ENCODE results near the gene ERP27. TPM values are rescaled to one million over a fixed set of nuclear protein-coding genes. Genes with fewer than 3 reads are reported as not detected.

ERP27 gene
- total RNA-seq, 2 donors from 2014 or later = 9.9 to 14.9 TPM

DNA sequence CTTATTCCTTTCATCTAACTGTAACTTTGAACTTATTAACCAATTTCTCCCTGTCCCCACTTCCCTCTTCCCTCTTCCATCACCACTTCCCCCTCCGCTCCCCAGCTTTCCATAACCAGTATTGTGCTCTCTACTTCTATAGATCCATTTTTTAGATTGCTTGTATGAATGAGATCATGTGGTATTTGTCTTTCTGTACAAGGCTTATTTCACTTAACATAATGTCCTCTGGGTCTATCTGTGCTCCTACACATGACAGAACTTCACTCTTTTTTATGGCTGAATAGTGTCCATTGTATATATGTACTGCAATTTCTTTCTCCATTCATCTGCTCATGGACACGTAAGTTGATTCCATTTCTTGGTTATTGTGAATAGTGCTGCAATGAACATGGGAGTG, 14.4 kb downstream of the ERP27 start:
- H3K27ac Mint-ChIP-seq = no peak overlapping the region
- DNase-seq (no peak), ATAC-seq (no peak)
- H3K4me1 Mint-ChIP-seq = peaks cover 21% of the 10 kb centered on the region
- H3K27me3 Mint-ChIP-seq = no peaks in the 10 kb centered on the region
- H3K4me3 Mint-ChIP-seq = no peak overlapping the region
- peaks cover 17% of the 10 kb centered on the region for H3K36me3 Mint-ChIP-seq (ENCODE audit: low read depth)
- H3K9me3 ChIP-seq (ENCODE audit: control insufficient read depth, low read length, poor library complexity, severe bottlenecking) = no peaks in the 10 kb centered on the region

DNA sequence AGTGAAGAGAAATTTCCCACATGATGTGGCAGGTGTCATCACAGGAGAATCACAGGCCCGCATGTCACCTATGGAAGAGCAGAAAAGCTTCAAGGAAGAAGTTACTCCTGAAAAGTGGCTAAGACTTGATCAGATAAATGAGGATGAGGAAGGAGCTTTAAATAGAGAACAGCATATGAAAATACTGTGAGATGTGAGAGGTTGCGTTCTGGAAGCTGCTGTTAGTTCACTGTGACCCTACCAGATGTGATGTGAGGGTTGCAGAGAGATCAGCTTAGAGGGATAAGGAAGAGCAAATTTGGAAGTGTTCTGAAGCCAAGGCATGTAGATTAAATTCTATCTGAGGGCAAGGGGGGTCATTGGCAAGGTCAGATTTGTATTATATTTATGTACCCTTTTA, 17.1 kb downstream of the ERP27 start:
- H3K27me3 Mint-ChIP-seq = no peaks in the 10 kb centered on the region
- peaks cover 16% of the 10 kb centered on the region for H3K4me1 Mint-ChIP-seq
- no peaks in the 10 kb centered on the region for H3K9me3 ChIP-seq (ENCODE audit: control insufficient read depth, low read length, poor library complexity, severe bottlenecking)
- H3K4me3 Mint-ChIP-seq = no peak overlapping the region
- DNase-seq (no peak), ATAC-seq (peak; percentile 30)
- H3K27ac Mint-ChIP-seq = peak overlapping the region; percentile 81
- H3K36me3 Mint-ChIP-seq (ENCODE audit: low read depth) = peaks cover 26% of the 10 kb centered on the region

DNA sequence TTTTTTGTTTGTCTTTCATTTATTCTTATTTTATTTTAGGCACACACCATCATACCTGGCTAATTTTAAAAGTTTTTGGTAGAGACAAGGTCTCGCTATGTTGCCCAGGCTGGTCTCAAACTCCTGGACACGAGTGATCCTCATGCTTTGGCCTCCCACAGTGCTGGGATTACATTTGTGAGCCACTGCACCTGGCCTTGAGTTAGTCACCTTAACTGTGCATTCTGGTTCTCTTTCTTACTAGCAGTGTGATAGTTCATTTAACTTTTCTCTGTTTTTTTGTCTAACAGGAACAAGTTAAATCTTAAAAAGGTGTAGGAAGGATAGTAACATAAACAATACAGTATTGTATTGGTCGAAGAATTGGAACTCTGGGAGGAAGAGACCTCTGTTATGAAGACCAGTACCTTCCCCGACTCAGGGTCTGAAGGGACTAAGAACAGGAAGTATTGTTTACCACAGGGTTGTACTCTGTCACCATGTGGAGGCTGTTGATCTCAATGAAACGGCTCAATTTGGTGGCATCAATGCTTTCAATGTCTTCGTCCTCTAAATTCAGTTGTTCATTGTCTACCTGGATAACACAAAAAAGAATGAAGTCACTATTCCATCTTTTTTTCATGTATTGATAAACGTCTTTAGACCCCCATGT, 17.7 kb downstream of the ERP27 start:
- Mint-ChIP-seq H3K27me3 (no peaks in the 10 kb centered on the region), H3K4me1 (peaks cover 16% of the 10 kb centered on the region), H3K4me3 (no peak overlapping the region), H3K36me3 (ENCODE audit: low read depth) (peaks cover 26% of the 10 kb centered on the region), H3K27ac (peak overlapping the region; percentile 81)
- ATAC-seq = peak; percentile 73
- no peaks in the 10 kb centered on the region for H3K9me3 ChIP-seq (ENCODE audit: control insufficient read depth, low read length, poor library complexity, severe bottlenecking)
- DNase-seq = no peak

DNA sequence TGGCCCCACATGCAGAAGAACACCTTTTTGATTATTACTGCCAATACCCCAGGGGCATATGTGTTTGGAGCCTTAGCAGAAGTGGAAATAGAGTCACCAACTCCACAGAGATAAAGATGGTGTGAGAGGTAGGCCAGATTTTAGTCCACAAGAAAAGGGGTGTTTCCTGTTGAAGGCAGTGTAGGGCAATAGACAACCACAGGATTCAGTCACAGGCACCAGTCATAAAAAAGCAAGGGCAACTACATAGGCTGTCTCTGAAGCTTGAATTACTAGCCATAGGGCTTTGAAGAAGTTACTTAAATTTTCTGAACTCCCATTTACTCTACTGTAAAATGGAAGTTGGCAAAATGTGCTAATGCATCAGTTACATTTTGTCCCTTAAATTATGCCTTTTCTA, 18.9 kb downstream of the ERP27 start:
- H3K27ac Mint-ChIP-seq = peak overlapping the region; percentile 81
- no peaks in the 10 kb centered on the region for H3K9me3 ChIP-seq (ENCODE audit: control insufficient read depth, low read length, poor library complexity, severe bottlenecking)
- H3K4me3 Mint-ChIP-seq = no peak overlapping the region
- peaks cover 18% of the 10 kb centered on the region for H3K4me1 Mint-ChIP-seq
- H3K27me3 Mint-ChIP-seq = no peaks in the 10 kb centered on the region
- DNase-seq (no peak), ATAC-seq (no peak)
- peaks cover 31% of the 10 kb centered on the region for H3K36me3 Mint-ChIP-seq (ENCODE audit: low read depth)

DNA sequence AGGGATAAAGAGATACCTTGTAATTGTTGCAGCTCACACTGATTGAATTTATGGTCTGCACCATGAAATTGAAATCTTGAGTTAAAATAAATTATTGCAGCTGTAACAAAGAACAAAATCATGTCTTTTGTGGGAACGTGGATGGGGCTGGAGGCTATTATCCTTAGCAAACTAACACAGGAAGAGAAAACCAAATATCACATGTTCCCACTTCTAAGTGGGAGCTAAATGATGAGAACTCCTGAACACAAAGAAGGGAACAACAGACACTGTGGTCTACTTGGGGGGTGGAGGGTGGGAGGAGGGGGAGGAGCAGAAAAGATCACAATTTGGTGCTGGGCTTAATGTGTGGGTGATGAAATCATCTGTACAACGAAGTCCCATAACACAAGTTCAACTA, 22.6 kb downstream of the ERP27 start:
- H3K36me3 Mint-ChIP-seq (ENCODE audit: low read depth) = peaks cover 36% of the 10 kb centered on the region
- H3K27ac Mint-ChIP-seq = no peak overlapping the region
- no peaks in the 10 kb centered on the region for H3K9me3 ChIP-seq (ENCODE audit: control insufficient read depth, low read length, poor library complexity, severe bottlenecking)
- DNase-seq = no peak
- peaks cover 11% of the 10 kb centered on the region for H3K4me1 Mint-ChIP-seq
- no peak for ATAC-seq
- H3K27me3 Mint-ChIP-seq = no peaks in the 10 kb centered on the region
- H3K4me3 Mint-ChIP-seq = no peak overlapping the region

DNA sequence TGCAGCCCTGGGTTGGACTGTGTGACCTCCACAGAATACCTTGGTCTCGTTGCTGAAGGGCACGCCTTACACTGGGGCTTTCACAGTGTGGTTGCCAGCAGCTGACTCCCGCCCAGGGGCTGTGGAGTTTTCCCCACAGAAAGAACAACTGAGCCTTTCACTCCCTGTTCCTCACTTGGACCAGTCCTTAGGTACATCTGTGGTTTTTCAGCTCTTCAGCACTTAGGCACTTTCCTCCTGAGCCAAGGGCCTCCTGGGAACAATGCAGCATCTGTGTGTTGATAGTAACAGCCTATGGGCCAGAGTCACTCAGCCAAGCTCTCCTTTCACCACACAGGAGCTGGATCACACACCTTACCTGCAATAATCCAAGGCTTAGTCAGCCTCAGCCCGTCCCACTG, 25.0 kb downstream of the ERP27 start:
- no peaks in the 10 kb centered on the region for H3K9me3 ChIP-seq (ENCODE audit: control insufficient read depth, low read length, poor library complexity, severe bottlenecking)
- Mint-ChIP-seq H3K27ac (no peak overlapping the region), H3K4me1 (peaks cover 10% of the 10 kb centered on the region), H3K27me3 (no peaks in the 10 kb centered on the region), H3K36me3 (ENCODE audit: low read depth) (peaks cover 30% of the 10 kb centered on the region), H3K4me3 (no peak overlapping the region)
- ATAC-seq (no peak), DNase-seq (no peak)

DNA sequence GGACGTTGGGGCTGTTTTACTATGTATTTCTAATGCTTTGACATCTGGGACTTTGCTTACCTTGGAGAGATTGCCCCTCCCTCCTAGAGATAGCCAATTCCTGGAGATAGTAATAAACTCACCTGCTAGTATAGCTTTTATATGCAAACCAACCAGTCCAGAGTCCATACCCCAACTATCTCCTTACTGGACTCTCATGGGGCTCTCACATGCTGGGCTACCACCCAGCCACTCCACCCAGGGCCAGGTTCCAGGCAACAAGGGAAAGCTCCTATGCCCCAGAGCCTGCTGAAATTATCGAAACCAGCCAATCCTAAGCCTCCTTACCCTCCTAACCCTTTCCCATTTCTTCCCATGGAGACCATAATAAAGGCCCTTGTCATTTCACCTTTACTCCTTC, 27.2 kb downstream of the ERP27 start:
- Mint-ChIP-seq H3K27ac (peak overlapping the region; percentile 3), H3K36me3 (ENCODE audit: low read depth) (peaks cover 18% of the 10 kb centered on the region), H3K27me3 (no peaks in the 10 kb centered on the region), H3K4me3 (no peak overlapping the region), H3K4me1 (peaks cover 8% of the 10 kb centered on the region)
- no peak for ATAC-seq
- H3K9me3 ChIP-seq (ENCODE audit: control insufficient read depth, low read length, poor library complexity, severe bottlenecking) = no peaks in the 10 kb centered on the region
- DNase-seq = no peak

DNA sequence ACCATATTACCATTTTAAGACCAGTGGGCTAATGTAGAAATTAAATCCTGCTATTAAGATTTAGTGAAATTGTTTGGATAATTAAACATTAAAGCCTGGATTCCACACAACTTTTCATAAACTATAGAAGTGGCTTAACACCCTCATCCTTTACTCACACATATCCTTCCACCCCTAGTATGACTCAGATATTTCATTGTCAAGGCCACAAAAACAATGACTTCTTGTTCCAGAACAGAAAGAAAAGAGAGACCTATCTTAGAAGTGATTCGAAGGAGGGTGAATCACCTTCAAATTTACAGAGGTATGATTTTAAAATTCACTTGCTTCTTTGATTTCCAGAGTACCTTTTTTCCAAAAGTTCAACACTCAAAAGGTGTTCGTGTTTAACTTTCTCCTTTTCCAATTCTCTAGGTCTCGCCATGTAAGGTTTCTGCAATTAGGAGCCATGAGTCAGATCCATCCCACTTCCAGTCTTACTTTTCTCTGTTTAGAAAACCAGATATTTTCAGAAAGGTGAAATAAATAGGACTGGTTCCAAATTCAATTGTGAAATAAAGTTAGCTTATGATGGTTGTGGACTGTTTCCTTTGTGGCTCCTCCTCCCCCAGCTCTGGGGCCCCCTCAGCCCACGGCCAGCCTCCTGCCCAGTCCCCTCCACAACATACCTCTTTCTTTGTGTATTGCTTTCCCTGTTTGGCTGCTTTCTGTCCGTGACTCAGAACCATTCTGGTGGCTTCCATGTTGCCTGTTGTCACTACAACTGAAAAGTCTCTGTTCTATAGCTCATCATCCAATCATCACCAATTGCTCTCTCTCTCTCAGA, 28.0 kb downstream of the ERP27 start:
- no peaks in the 10 kb centered on the region for H3K27me3 Mint-ChIP-seq
- H3K9me3 ChIP-seq (ENCODE audit: control insufficient read depth, low read length, poor library complexity, severe bottlenecking) = no peaks in the 10 kb centered on the region
- no peak overlapping the region for H3K27ac Mint-ChIP-seq
- peaks cover 6% of the 10 kb centered on the region for H3K4me1 Mint-ChIP-seq
- no peak for ATAC-seq
- no peak overlapping the region for H3K4me3 Mint-ChIP-seq
- peaks cover 18% of the 10 kb centered on the region for H3K36me3 Mint-ChIP-seq (ENCODE audit: low read depth)
- DNase-seq = no peak

DNA sequence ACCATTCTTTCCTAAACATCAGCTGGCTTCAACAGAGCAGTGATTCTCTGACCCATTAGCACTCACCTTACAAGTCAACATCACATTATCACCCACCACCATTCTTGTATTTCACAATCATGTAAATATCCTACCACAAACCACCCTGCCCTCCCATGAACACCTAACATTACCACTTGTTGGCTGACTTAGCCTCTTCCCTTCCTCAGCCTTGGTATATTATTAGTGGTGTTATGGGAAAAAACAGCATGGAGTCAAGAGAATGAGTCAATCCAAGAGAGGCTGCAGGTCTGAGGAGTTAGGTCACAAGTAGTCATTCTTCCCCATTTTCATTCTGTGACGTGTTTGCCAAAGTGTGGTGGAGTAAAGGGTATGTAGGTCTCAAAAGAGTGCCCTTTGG, 30.4 kb downstream of the ERP27 start:
- H3K4me1 Mint-ChIP-seq = peaks cover 3% of the 10 kb centered on the region
- H3K9me3 ChIP-seq (ENCODE audit: control insufficient read depth, low read length, poor library complexity, severe bottlenecking) = no peaks in the 10 kb centered on the region
- no peak overlapping the region for H3K27ac Mint-ChIP-seq
- ATAC-seq (no peak), DNase-seq (no peak)
- H3K4me3 Mint-ChIP-seq = no peak overlapping the region
- no peaks in the 10 kb centered on the region for H3K27me3 Mint-ChIP-seq
- peaks cover 4% of the 10 kb centered on the region for H3K36me3 Mint-ChIP-seq (ENCODE audit: low read depth)

DNA sequence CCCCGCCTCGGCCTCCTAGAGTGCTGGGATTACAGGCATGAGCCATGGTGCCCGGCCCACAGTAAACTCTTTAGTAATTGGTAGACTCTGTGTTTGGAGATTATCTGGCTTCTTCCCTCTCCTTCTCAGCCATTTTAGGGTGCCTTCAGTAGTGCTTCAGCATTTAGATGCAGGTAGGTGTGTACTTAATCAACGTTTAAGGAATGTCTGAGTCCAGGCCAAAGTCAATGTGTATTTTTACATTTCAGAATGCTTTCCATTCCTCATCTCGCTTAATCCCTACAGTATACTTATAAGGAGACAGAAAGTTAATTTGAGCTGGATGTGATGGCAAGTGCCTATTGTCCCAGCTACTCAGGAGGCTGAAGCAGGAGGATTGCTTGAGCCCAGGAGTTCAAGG, 32.2 kb downstream of the ERP27 start:
- Mint-ChIP-seq H3K4me3 (no peak overlapping the region), H3K27ac (no peak overlapping the region), H3K4me1 (peaks cover 4% of the 10 kb centered on the region), H3K36me3 (ENCODE audit: low read depth) (peaks cover 2% of the 10 kb centered on the region), H3K27me3 (no peaks in the 10 kb centered on the region)
- H3K9me3 ChIP-seq (ENCODE audit: control insufficient read depth, low read length, poor library complexity, severe bottlenecking) = no peaks in the 10 kb centered on the region
- DNase-seq (no peak), ATAC-seq (no peak)

DNA sequence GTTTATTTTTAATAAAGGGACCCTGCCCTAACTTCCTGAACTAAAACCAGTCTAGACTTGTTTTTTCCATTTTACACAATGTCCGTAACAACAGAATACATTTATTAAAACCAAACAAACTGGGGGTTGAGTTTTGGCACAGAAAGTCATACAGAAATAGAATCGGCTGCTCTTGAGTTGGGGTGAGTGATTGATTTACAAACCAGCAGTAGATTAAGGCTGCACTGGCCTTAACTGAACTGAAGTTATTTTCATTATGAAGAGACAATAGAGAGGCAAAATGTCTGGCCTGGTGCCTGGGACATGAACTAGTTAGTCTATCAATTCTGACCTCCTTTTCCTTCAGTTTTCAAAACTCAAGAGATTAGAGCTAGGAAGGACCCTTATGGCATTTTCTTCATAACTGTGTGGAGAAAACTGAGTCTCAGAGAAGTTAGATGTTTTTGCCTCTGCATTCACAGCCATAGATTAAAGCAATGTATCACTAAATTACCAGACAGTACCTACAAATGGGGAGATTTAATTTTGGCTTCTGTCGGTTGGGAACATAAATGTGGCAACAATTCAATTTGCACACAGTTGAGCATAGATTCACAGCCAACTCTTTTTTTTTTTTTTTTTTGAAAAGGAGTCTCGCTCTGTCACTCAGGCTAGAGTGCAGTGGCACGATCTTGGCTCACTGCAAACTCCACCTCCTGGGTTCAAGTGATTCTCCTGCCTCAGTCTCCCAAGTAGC, 32.9 kb downstream of the ERP27 start:
- no peaks in the 10 kb centered on the region for H3K36me3 Mint-ChIP-seq (ENCODE audit: low read depth)
- H3K27me3 Mint-ChIP-seq = no peaks in the 10 kb centered on the region
- no peaks in the 10 kb centered on the region for H3K9me3 ChIP-seq (ENCODE audit: control insufficient read depth, low read length, poor library complexity, severe bottlenecking)
- H3K4me3 Mint-ChIP-seq = no peak overlapping the region
- peaks cover 2% of the 10 kb centered on the region for H3K4me1 Mint-ChIP-seq
- no peak for DNase-seq
- no peak for ATAC-seq
- no peak overlapping the region for H3K27ac Mint-ChIP-seq

DNA sequence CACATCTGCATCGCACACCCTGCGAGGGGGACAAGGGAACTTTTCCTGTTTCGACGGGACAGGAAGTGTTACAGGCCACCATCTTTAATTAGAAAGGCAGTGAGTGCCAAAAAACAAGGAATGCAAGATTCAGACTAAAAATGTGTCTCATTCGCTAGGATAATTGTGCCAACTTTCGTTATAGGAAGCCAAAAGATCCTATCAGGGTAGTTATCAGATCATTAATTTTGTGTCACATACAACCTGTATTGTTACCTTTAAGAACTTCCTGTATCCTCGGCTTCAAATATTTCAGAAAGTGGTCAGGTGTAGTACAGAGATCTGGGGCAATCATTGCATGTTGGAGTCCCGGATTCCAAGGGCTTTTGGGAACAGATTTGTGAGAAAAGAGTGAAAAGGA, 33.5 kb downstream of the ERP27 start:
- Mint-ChIP-seq H3K4me3 (peak overlapping the region; percentile 19), H3K27ac (no peak overlapping the region), H3K36me3 (ENCODE audit: low read depth) (no peaks in the 10 kb centered on the region)

DNA sequence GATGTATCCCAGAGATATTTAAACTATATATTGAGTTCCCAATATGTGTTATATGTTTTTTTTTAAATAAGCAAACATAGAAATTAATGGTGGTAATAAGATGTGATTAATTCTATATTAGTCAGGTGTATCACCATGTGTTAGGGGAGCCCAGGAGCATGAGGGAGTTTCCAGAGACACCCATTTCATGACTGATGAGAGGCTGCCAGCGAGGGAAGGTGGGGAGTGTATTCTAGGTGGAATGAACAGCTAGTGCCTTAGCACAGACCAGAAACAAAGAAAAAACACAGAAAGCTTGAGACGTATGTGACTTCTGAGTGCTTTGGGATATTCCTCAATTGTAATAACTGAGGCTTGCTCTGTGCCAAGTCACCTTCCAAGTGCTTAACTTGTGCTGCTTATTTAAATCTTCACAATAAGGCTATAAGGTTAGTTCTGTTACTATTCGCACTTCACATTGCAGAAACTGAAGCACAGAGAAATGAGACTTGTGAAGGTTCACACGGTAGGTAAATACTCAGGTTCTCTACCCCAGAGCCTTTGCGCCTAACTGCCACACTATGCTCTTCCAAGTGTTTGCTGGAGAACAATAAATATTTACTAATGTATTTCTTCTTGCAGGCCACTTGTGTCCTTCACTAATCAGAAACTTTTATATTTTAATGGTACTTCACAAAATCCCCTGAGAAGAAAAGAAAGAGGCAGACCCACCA, 34.8 kb downstream of the ERP27 start:
- no peaks in the 10 kb centered on the region for H3K9me3 ChIP-seq (ENCODE audit: control insufficient read depth, low read length, poor library complexity, severe bottlenecking)
- Mint-ChIP-seq H3K4me1 (peaks cover 2% of the 10 kb centered on the region), H3K36me3 (ENCODE audit: low read depth) (no peaks in the 10 kb centered on the region), H3K4me3 (no peak overlapping the region), H3K27ac (peak overlapping the region; percentile 45), H3K27me3 (no peaks in the 10 kb centered on the region)
- DNase-seq (no peak), ATAC-seq (no peak)

More for the DNA sequence above, 33.5 kb downstream of the ERP27 start:
- no peak for DNase-seq
- no peaks in the 10 kb centered on the region for H3K27me3 Mint-ChIP-seq
- no peak for ATAC-seq
- H3K9me3 ChIP-seq (ENCODE audit: control insufficient read depth, low read length, poor library complexity, severe bottlenecking) = no peaks in the 10 kb centered on the region
- peaks cover 2% of the 10 kb centered on the region for H3K4me1 Mint-ChIP-seq
